ENCODE measurements around the gene ADAMTS14. TPM values are rescaled to one million over a fixed set of nuclear protein-coding genes. Genes with fewer than 3 reads are reported as not detected.
"Not testable (repeated sequence)": the region's sequence is repeated elsewhere in the genome, so short reads cannot be mapped to it uniquely, and the experiment has no call there.

ADAMTS14 gene
- under 0.01 TPM in 1 of 2 replicates, not detected in the other for total RNA-seq

- peak in 1 of 2 donors; percentile 30 for DNase-seq (ENCODE audit: low read depth in 2 of 2)
Observed at GRCh38 chr10:70672165-70673042, at the start of gene ADAMTS14. TSS of gene ADAMTS14 (plus strand) at chr10:70672506. CDS start at chr10:70672803, 297 bp downstream.

- DNase-seq (ENCODE audit: low read depth in 2 of 2) = no peak
Observed at GRCh38 chr10:70622541-70622940, 49.8 kb upstream of the ADAMTS14 start.

- DNase-seq (ENCODE audit: low read depth in 2 of 2) = no peak
Observed at GRCh38 chr10:70622981-70623844, 49.1 kb upstream of the ADAMTS14 start.

- no peak for DNase-seq (ENCODE audit: low read depth in 2 of 2)
Observed at GRCh38 chr10:70626056-70626455, 46.2 kb upstream of the ADAMTS14 start.

GRCh38 chr10:70629338-70629737 lies 43.0 kb upstream of the ADAMTS14 start:
- no peak for DNase-seq (ENCODE audit: low read depth in 2 of 2)

- not testable (repeated sequence) for DNase-seq (ENCODE audit: low read depth in 2 of 2)
Observed at GRCh38 chr10:70631735-70632134, 40.6 kb upstream of the ADAMTS14 start.

GRCh38 chr10:70634011-70634410 lies 38.3 kb upstream of the ADAMTS14 start:
- DNase-seq (ENCODE audit: low read depth in 2 of 2) = no peak

GRCh38 chr10:70634515-70634914 lies 37.8 kb upstream of the ADAMTS14 start:
- not testable (repeated sequence) for DNase-seq (ENCODE audit: low read depth in 2 of 2)

GRCh38 chr10:70639640-70640383 lies 32.5 kb upstream of the ADAMTS14 start:
- not testable (repeated sequence) for DNase-seq (ENCODE audit: low read depth in 2 of 2)

GRCh38 chr10:70643272-70643671 lies 29.0 kb upstream of the ADAMTS14 start:
- DNase-seq (ENCODE audit: low read depth in 2 of 2) = not testable (repeated sequence)

- DNase-seq (ENCODE audit: low read depth in 2 of 2) = not testable (repeated sequence)
Observed at GRCh38 chr10:70644959-70645358, 27.3 kb upstream of the ADAMTS14 start.

- DNase-seq (ENCODE audit: low read depth in 2 of 2) = no peak
Observed at GRCh38 chr10:70647086-70647485, 25.2 kb upstream of the ADAMTS14 start.

- no peak for DNase-seq (ENCODE audit: low read depth in 2 of 2)
Observed at GRCh38 chr10:70648427-70648826, 23.9 kb upstream of the ADAMTS14 start.

GRCh38 chr10:70649526-70649925 lies 22.8 kb upstream of the ADAMTS14 start:
- DNase-seq (ENCODE audit: low read depth in 2 of 2) = peak in 1 of 2 donors; percentile 17

GRCh38 chr10:70650104-70650503 lies 22.2 kb upstream of the ADAMTS14 start:
- no peak for DNase-seq (ENCODE audit: low read depth in 2 of 2)

GRCh38 chr10:70650718-70651117 lies 21.6 kb upstream of the ADAMTS14 start:
- DNase-seq (ENCODE audit: low read depth in 2 of 2) = no peak

GRCh38 chr10:70651661-70652060 lies 20.6 kb upstream of the ADAMTS14 start:
- DNase-seq (ENCODE audit: low read depth in 2 of 2) = peak in 1 of 2 donors; percentile 18

- DNase-seq (ENCODE audit: low read depth in 2 of 2) = peak; percentile 15 to 28
Observed at GRCh38 chr10:70652761-70653657, 19.3 kb upstream of the ADAMTS14 start.

- no peak for DNase-seq (ENCODE audit: low read depth in 2 of 2)
Observed at GRCh38 chr10:70655316-70655715, 17.0 kb upstream of the ADAMTS14 start.

GRCh38 chr10:70656489-70656888 lies 15.8 kb upstream of the ADAMTS14 start:
- DNase-seq (ENCODE audit: low read depth in 2 of 2) = peak in 1 of 2 donors; percentile 45

Measured in dermis microvascular lymphatic vessel endothelial cell (primary cell).